GM23248 (cell line): ENCODE results near the gene KLC1. TPM values are rescaled to one million over a fixed set of nuclear protein-coding genes. Genes with fewer than 3 reads are reported as not detected.

Source experiments
- DNase-seq: peaks from one replicate; pipeline ENCODE4 v3.0.0-alpha.2; 2015
- H2AFZ ChIP-seq: fragments of 200-600 bp; sonication (generic); 2 replicates; pipeline ENCODE4 v1.6.1; 2016; ENCODE audit warnings: antibody characterized with exemption
- H3F3A ChIP-seq: fragments of 200-600 bp; sonication (generic); 2 replicates; pipeline ENCODE4 v1.6.1; 2016; ENCODE audit warnings: mild to moderate bottlenecking, antibody characterized with exemption, mixed run types; ENCODE audit not compliant: insufficient read depth
- H3K27ac ChIP-seq: fragments of 200-600 bp; sonication (generic); 2 replicates; pipeline ENCODE4 v1.5.1; 2016; ENCODE audit warnings: mild to moderate bottlenecking
- H3K27me3 ChIP-seq: fragments of 200-600 bp; sonication (generic); replicated peaks from 2 replicates; pipeline ENCODE4 v1.6.1; 2016; ENCODE audit warnings: mild to moderate bottlenecking; ENCODE audit not compliant: insufficient read depth
- H3K36me3 ChIP-seq: fragments of 200-600 bp; sonication (generic); 2 replicates; pipeline ENCODE4 v1.6.1; 2016; ENCODE audit warnings: low read depth, mild to moderate bottlenecking
- H3K4me1 ChIP-seq: fragments of 200-600 bp; sonication (generic); 2 replicates; pipeline ENCODE4 v1.6.1; 2016; ENCODE audit warnings: mild to moderate bottlenecking; ENCODE audit not compliant: insufficient read depth
- H3K4me2 ChIP-seq: fragments of 200-600 bp; sonication (generic); one replicate; pipeline ENCODE4 v1.6.1; 2016; ENCODE audit warnings: mild to moderate bottlenecking; ENCODE audit not compliant: unreplicated experiment
- H3K4me3 ChIP-seq: fragments of 200-600 bp; sonication (generic); 2 replicates; pipeline ENCODE4 v1.5.1; 2016; ENCODE audit warnings: mild to moderate bottlenecking
- H3K79me2 ChIP-seq: fragments of 200-600 bp; sonication (generic); 2 replicates; pipeline ENCODE4 v1.6.1; 2016; ENCODE audit warnings: mild to moderate bottlenecking; ENCODE audit not compliant: insufficient read depth
- H3K9ac ChIP-seq: fragments of 200-600 bp; sonication (generic); 2 replicates; pipeline ENCODE4 v1.6.1; 2016; ENCODE audit warnings: mild to moderate bottlenecking
- H3K9me2 ChIP-seq: fragments of 200-600 bp; sonication (generic); 2 replicates; pipeline ENCODE4 v1.6.1; 2016; ENCODE audit warnings: mixed run types, mild to moderate bottlenecking, moderate library complexity; ENCODE audit not compliant: insufficient read depth
- H3K9me3 ChIP-seq: fragments of 200-600 bp; sonication (generic); one replicate; pipeline ENCODE4 v1.6.1; 2017; ENCODE audit warnings: low read depth
- H4K20me1 ChIP-seq: fragments of 200-600 bp; sonication (generic); 2 replicates; pipeline ENCODE4 v1.6.0; 2016; ENCODE audit not compliant: insufficient read depth
- EZH2 ChIP-seq: fragments of 200-600 bp; sonication (generic); IDR thresholded peaks from 2 replicates; pipeline ENCODE4 v1.6.1; 2018; ENCODE audit warnings: antibody characterized with exemption, mild to moderate bottlenecking; ENCODE audit not compliant: insufficient read depth, poor library complexity, severe bottlenecking
- EZH2phosphoT487 ChIP-seq: fragments of 200-600 bp; sonication (generic); IDR thresholded peaks from 2 replicates; pipeline ENCODE4 v1.6.1; 2018; ENCODE audit warnings: antibody characterized with exemption, moderate library complexity, mild to moderate bottlenecking, low read depth; ENCODE audit not compliant: insufficient read depth
- WGBS, 2 experiments: methylation state at CpG; one replicate each; pipeline ENCODE4 v1.1.6; 2015 to 2017; ENCODE audit warnings: low lambda C conversion rate in 2 of 2, low coverage in 1 of 2; ENCODE audit errors: missing lambda C conversion rate in 2 of 2; 5-methylcytosine and 5-hydroxymethylcytosine counted together
- in situ Hi-C: fragments of 300-500 bp; cut with MboI; formaldehyde crosslinking; loops from 2 replicates; pipeline ENCODE4 v1.15.0; 2020
- polyA plus RNA-seq: library from polyadenylated mRNA; unstranded; fragments of >200 nt; fragmentation: Nextera tagmentation; extraction: Ambion mirVana; gene quantifications from 2 replicates; pipeline ENCODE4 v1.2.1, GENCODE V29; 2016
- total RNA-seq: library from RNA; depleted of rRNA; stranded (reverse); fragments of >200 nt; shearing (Covaris generic); gene quantifications from 2 replicates; pipeline ENCODE4 v1.2.3, GENCODE V29; 2014

Gene KLC1
- total and polyA plus RNA-seq, 2 experiments from 2014 or later = 184 to 410 TPM

GRCh38 chr14:103739793-103740501, 110.9 kb downstream of the KLC1 start:
- TF ChIP-seq EZH2phosphoT487 = no peak
- TF ChIP-seq EZH2 = no peak
- in situ Hi-C loops = no loop called here
- no peak overlapping the region for H3K4me2 ChIP-seq

DNA sequence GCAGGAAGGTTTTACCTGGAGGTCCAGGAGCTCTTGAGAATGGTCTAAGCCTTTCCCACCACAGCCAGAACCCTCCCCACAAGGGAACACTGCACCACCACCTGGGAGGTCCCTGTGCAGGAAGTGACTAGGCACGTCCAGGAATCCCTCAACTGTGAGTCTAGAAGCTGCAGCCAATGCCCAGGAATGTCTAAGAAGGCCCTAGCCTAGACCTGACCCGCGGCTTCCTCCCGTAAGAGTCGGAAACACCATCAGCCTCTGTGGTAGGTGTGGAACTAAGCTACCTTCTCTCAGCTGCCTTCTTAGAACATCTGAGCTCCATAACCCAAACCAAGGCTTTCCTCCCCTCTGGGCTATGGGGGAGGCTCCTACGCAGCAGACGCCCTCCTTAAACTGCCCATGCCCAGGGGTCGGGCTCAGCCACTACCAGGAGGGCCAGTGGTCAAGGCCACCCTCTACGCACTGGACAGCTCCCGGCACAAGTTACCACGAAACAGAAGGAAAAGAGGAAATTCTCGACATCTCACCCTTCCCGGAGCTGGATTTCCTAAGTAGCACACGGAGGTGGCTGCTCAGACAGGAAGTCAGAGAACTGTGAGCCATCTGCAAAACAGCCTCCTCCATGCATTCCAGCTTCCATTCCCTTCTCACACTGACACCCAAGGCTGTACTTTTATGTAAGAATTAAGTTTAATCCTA, 112.1 kb downstream of the KLC1 start:
- no peaks in the 10 kb centered on the region for H3K27me3 ChIP-seq
- TF ChIP-seq EZH2 = no peak
- TF ChIP-seq EZH2phosphoT487 = no peak
- H3K79me2 ChIP-seq = no peaks in the 10 kb centered on the region
- no peak overlapping the region for H2AFZ ChIP-seq
- H3K4me1 ChIP-seq = no peaks in the 10 kb centered on the region
- no peak overlapping the region for H3K4me3 ChIP-seq
- no peak overlapping the region for H3K27ac ChIP-seq
- no peaks in the 10 kb centered on the region for H3K36me3 ChIP-seq
- in situ Hi-C loops = no loop called here
- no peaks in the 10 kb centered on the region for H3K9me2 ChIP-seq
- H4K20me1 ChIP-seq = no peaks in the 10 kb centered on the region
- no peaks in the 10 kb centered on the region for H3F3A ChIP-seq
- H3K9ac ChIP-seq = no peak overlapping the region
- no peak overlapping the region for H3K4me2 ChIP-seq
- H3K9me3 ChIP-seq = no peaks in the 10 kb centered on the region
- WGBS, 2 experiments = 78 to 84% methylated on average over 14 of the region's 14 CpGs
- no peak for DNase-seq

More at GRCh38 chr14:103739793-103740501, 110.9 kb downstream of the KLC1 start:
- Histone ChIP-seq H3K27me3 (no peaks in the 10 kb centered on the region), H3F3A (no peaks in the 10 kb centered on the region), H3K27ac (no peak overlapping the region), H3K4me3 (no peak overlapping the region), H4K20me1 (no peaks in the 10 kb centered on the region), H3K79me2 (no peaks in the 10 kb centered on the region), H2AFZ (no peak overlapping the region), H3K9me3 (no peaks in the 10 kb centered on the region), H3K36me3 (no peaks in the 10 kb centered on the region), H3K9ac (no peak overlapping the region), H3K4me1 (no peaks in the 10 kb centered on the region), H3K9me2 (no peaks in the 10 kb centered on the region)
- no peak for DNase-seq
- WGBS, 2 experiments = 94 to 96% methylated on average over 30 of the region's 30 CpGs

- no peaks in the 10 kb centered on the region for H3K4me1 ChIP-seq
- H3K9me3 ChIP-seq = no peaks in the 10 kb centered on the region
- H3K27me3 ChIP-seq = no peaks in the 10 kb centered on the region
- no peaks in the 10 kb centered on the region for H3K36me3 ChIP-seq
- H4K20me1 ChIP-seq = no peaks in the 10 kb centered on the region
- DNase-seq = no peak
- H3K9me2 ChIP-seq = no peaks in the 10 kb centered on the region
- no peaks in the 10 kb centered on the region for H3K79me2 ChIP-seq
- no peak overlapping the region for H3K4me2 ChIP-seq
- no peak overlapping the region for H3K9ac ChIP-seq
- H3K27ac ChIP-seq = no peak overlapping the region
- no peak for TF ChIP-seq EZH2phosphoT487
- no peak for TF ChIP-seq EZH2
- no peaks in the 10 kb centered on the region for H3F3A ChIP-seq
- in situ Hi-C loops = no loop called here
- H2AFZ ChIP-seq = no peak overlapping the region
- H3K4me3 ChIP-seq = no peak overlapping the region
- WGBS, 2 experiments = 83 to 90% methylated on average over 8 to 9 of the region's 9 CpGs
Measured at GRCh38 chr14:103741876-103742275, 112.9 kb downstream of the KLC1 start.

DNA sequence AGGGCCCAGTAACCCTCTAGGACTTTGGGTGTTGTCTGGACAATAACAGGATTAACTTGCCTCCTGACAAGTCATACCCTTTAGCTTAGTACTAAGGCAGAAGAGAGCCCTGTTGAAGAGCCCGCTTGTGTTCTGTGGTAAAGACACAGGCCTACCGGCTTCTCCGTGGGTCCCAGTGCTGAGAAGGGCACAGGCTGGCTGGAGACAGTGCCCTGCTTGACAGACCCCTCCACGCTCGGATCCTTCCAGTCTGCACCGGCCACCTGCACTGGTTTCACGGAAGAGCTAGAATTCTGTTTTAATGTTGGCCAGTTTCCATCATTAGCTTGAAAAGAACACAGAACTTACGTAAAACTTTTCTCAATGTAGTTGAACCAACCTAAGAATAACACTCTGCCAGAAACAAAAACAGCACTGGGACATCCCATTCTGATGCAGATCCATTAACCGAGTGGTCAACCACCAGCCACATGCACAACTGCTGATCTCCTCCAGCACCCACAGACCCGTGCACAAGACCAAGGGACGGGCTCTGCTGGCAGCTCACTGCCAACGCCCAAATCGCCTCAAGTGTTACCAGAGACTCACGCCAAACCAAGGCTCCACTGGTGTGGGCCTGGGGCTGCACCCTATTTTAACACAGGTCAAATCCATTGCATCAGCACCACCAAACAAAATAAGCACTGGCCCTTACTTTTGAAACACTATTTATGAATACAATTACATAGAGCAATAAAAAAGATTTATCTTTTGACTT, 113.7 kb downstream of the KLC1 start:
- Histone ChIP-seq H3K27ac (no peak overlapping the region), H3K9me2 (no peaks in the 10 kb centered on the region), H3K4me2 (no peak overlapping the region), H3K4me3 (no peak overlapping the region), H3K9me3 (no peaks in the 10 kb centered on the region), H3K4me1 (no peaks in the 10 kb centered on the region), H3F3A (no peaks in the 10 kb centered on the region), H3K9ac (no peak overlapping the region), H3K79me2 (no peaks in the 10 kb centered on the region), H3K27me3 (no peaks in the 10 kb centered on the region), H2AFZ (no peak overlapping the region), H3K36me3 (no peaks in the 10 kb centered on the region), H4K20me1 (no peaks in the 10 kb centered on the region)
- 94 to 97% methylated on average over 14 of the region's 14 CpGs for WGBS, 2 experiments
- in situ Hi-C loops = no loop called here
- DNase-seq = no peak
- no peak for TF ChIP-seq EZH2phosphoT487
- no peak for TF ChIP-seq EZH2
